GM23338 (cell line): ENCODE data around the gene STK4. TPM values are rescaled to one million over a fixed set of nuclear protein-coding genes. Genes with fewer than 3 reads are reported as not detected.

Experiments used
- ATAC-seq: fragments of 200-7000 bp; cut with Tn5 transposase; 3 replicates; pipeline ENCODE4 v1.9.1; 2020
- DNase-seq: peaks from one replicate; pipeline ENCODE4 v3.0.0-alpha.2; 2015; ENCODE audit warnings: low spot score
- H2AFZ ChIP-seq: fragments of 200-600 bp; sonication (generic); 2 replicates; pipeline ENCODE4 v1.8.0; 2016; ENCODE audit warnings: antibody characterized with exemption, mild to moderate bottlenecking, moderate library complexity
- H3F3A ChIP-seq: fragments of 200-600 bp; sonication (generic); replicated peaks from 2 replicates; pipeline ENCODE4 v1.8.0; 2017; ENCODE audit warnings: antibody characterized with exemption, mixed run types, low read depth
- H3K27ac ChIP-seq: fragments of 200-600 bp; sonication (generic); 2 replicates; pipeline ENCODE4 v1.6.1; 2016; ENCODE audit warnings: low read depth
- H3K27me3 ChIP-seq: fragments of 200-600 bp; sonication (generic); 2 replicates; pipeline ENCODE4 v1.8.0; 2016; ENCODE audit warnings: mild to moderate bottlenecking, mixed run types, moderate library complexity; ENCODE audit not compliant: insufficient read depth
- H3K36me3 ChIP-seq: fragments of 200-600 bp; sonication (generic); 2 replicates; pipeline ENCODE4 v1.8.0; 2016; ENCODE audit warnings: mild to moderate bottlenecking; ENCODE audit not compliant: insufficient read depth
- H3K4me1 ChIP-seq: fragments of 200-600 bp; sonication (generic); 2 replicates; pipeline ENCODE4 v1.8.0; 2016; ENCODE audit warnings: mild to moderate bottlenecking, moderate library complexity; ENCODE audit not compliant: insufficient read depth
- H3K4me2 ChIP-seq: fragments of 200-600 bp; sonication (generic); 2 replicates; pipeline ENCODE4 v1.7.1; 2017; ENCODE audit warnings: mixed run types
- H3K4me3 ChIP-seq: fragments of 200-600 bp; sonication (generic); 2 replicates; pipeline ENCODE4 v1.6.1; 2016; ENCODE audit warnings: mixed run types
- H3K79me2 ChIP-seq: fragments of 200-600 bp; sonication (generic); replicated peaks from 2 replicates; pipeline ENCODE4 v1.8.0; 2017; ENCODE audit warnings: mild to moderate bottlenecking; ENCODE audit not compliant: insufficient read depth
- H3K9me2 ChIP-seq: fragments of 200-600 bp; sonication (generic); 2 replicates; pipeline ENCODE4 v1.8.0; 2017; ENCODE audit not compliant: insufficient read depth
- H4K20me1 ChIP-seq: fragments of 200-600 bp; sonication (generic); replicated peaks from 2 replicates; pipeline ENCODE4 v1.8.0; 2017; ENCODE audit warnings: mild to moderate bottlenecking; ENCODE audit not compliant: insufficient read depth
- H3K27ac Mint-ChIP-seq: 2 replicates; pipeline ENCODE4 v1.8.0; 2020; ENCODE audit warnings: inconsistent platforms, mild to moderate bottlenecking, moderate library complexity, mixed read lengths
- H3K27me3 Mint-ChIP-seq: 3 replicates; pipeline ENCODE4 v1.8.0; 2022; ENCODE audit warnings: low read depth, mild to moderate bottlenecking, moderate library complexity, mixed read lengths, inconsistent platforms; ENCODE audit not compliant: insufficient read depth, poor library complexity
- H3K36me3 Mint-ChIP-seq: 3 replicates; pipeline ENCODE4 v1.8.0; 2021; ENCODE audit warnings: low read depth, mild to moderate bottlenecking, inconsistent platforms, moderate library complexity, mixed read lengths
- H3K4me1 Mint-ChIP-seq: 3 replicates; pipeline ENCODE4 v1.8.0; 2020; ENCODE audit warnings: mild to moderate bottlenecking, inconsistent platforms, mixed read lengths
- H3K4me3 Mint-ChIP-seq: 3 replicates; pipeline ENCODE4 v1.8.0; 2021; ENCODE audit warnings: moderate library complexity, mild to moderate bottlenecking, inconsistent platforms, mixed read lengths
- H3K9me3 Mint-ChIP-seq: 3 replicates; pipeline ENCODE4 v1.8.0; 2020; ENCODE audit warnings: moderate library complexity, mild to moderate bottlenecking, inconsistent platforms, mixed read lengths
- CREB1 ChIP-seq: fragments of 250-450 bp; sonication (Bioruptor Pico); IDR thresholded peaks from 2 replicates; pipeline ENCODE4 v1.5.0; 2020; ENCODE audit warnings: low read depth, mild to moderate bottlenecking, moderate library complexity
- CTCF ChIP-seq, 2 experiments: fragments of 200-600 bp in 1 of 2; sonication (generic) in 1 of 2; conservative IDR thresholded peaks; 2 replicates each; pipeline versions ENCODE4 v1.5.1 to v1.6.1; 2016 to 2017; ENCODE audit warnings: antibody characterized with exemption in 2 of 2, low read depth in 2 of 2, mild to moderate bottlenecking in 2 of 2, moderate library complexity in 1 of 2
- ETS1 ChIP-seq: IDR thresholded peaks from 2 replicates; pipeline ENCODE4 v1.6.1; 2016; ENCODE audit warnings: antibody characterized with exemption
- EZH2 ChIP-seq: fragments of 200-600 bp; sonication (generic); IDR thresholded peaks from one replicate; pipeline ENCODE4 v1.8.0; 2017; ENCODE audit warnings: antibody characterized with exemption, mild to moderate bottlenecking, low read depth; ENCODE audit not compliant: unreplicated experiment
- JUNB ChIP-seq: IDR thresholded peaks from one replicate; pipeline ENCODE4 v1.6.1; 2016; ENCODE audit warnings: antibody characterized with exemption; ENCODE audit not compliant: unreplicated experiment
- NANOG ChIP-seq: IDR thresholded peaks from 2 replicates; pipeline ENCODE4 v1.6.1; 2016; ENCODE audit warnings: antibody characterized with exemption, borderline replicate concordance
- POLR2AphosphoS5 ChIP-seq: IDR thresholded peaks from 2 replicates; pipeline ENCODE4 v1.6.1; 2016; ENCODE audit warnings: antibody characterized with exemption, low read depth
- REST ChIP-seq: IDR thresholded peaks from one replicate; pipeline ENCODE4 v1.6.1; 2018; ENCODE audit warnings: antibody characterized with exemption; ENCODE audit not compliant: unreplicated experiment
- ZNF331 ChIP-seq: fragments of 250-450 bp; sonication (Bioruptor Pico); IDR thresholded peaks from 2 replicates; pipeline ENCODE4 v1.5.0; 2020; ENCODE audit warnings: low read depth, mild to moderate bottlenecking, moderate library complexity
- ZNF462 ChIP-seq: fragments of 250-450 bp; sonication (Bioruptor Pico); IDR thresholded peaks from 2 replicates; pipeline ENCODE4 v1.5.0; 2020; ENCODE audit warnings: mild to moderate bottlenecking, moderate library complexity
- polyA plus RNA-seq: library from polyadenylated mRNA; unstranded; fragments of >200 nt; fragmentation: Nextera tagmentation; extraction: Ambion mirVana; gene quantifications from 2 replicates; pipeline ENCODE4 v1.2.1, GENCODE V29; 2016
- total RNA-seq: library from RNA; depleted of rRNA; stranded (reverse); fragments of >200 nt; shearing (Covaris generic); gene quantifications from 2 replicates; pipeline ENCODE4 v1.2.3, GENCODE V29; 2014

The STK4 gene
- total and polyA plus RNA-seq, 2 experiments from 2014 or later: 37.7 to 58.7 TPM

- TF ChIP-seq REST: no peak
- no peak for TF ChIP-seq CTCF (conservative IDR thresholded peaks at IDR 0.05; ENCODE audit: low read depth in 2 of 2)
- no peak for TF ChIP-seq NANOG
- no peak for TF ChIP-seq ETS1
- no peak for TF ChIP-seq POLR2AphosphoS5
Observed at GRCh38 chr20:45082468-45082867, 116.2 kb downstream of the STK4 start (continued).

GRCh38 chr20:45083127-45083526 lies 116.8 kb downstream of the STK4 start:
- DNase-seq: no peak
- ATAC-seq: no peak
- Histone ChIP-seq H3K9me2 (no peaks in the 10 kb centered on the region; the same call in 1 of the 2 replicates), H4K20me1 (no peaks in the 10 kb centered on the region), H3K27ac (no peak overlapping the region), H2AFZ (no peak overlapping the region), H3K36me3 (no peaks in the 10 kb centered on the region; the same call in none of the 2 replicates), H3K4me2 (no peak overlapping the region), H3K79me2 (no peaks in the 10 kb centered on the region), H3K27me3 (no peaks in the 10 kb centered on the region), H3K4me3 (no peak overlapping the region), H3F3A (no peaks in the 10 kb centered on the region), H3K4me1 (peaks cover 3% of the 10 kb centered on the region; the same call in 1 of the 2 replicates)
- TF ChIP-seq CREB1 (no peak), NANOG (no peak), JUNB (no peak), ZNF462 (CRISPR knock-in tag) (no peak), ZNF331 (CRISPR knock-in tag) (no peak), EZH2 (no peak)
- peaks cover 8% of the 10 kb centered on the region; the same call in 2 of the 3 replicates for H3K9me3 Mint-ChIP-seq
- peaks cover 37% of the 10 kb centered on the region for H3K36me3 Mint-ChIP-seq
- H3K27ac Mint-ChIP-seq: no peak overlapping the region
- no peak overlapping the region for H3K4me3 Mint-ChIP-seq
- H3K4me1 Mint-ChIP-seq: peaks cover 8% of the 10 kb centered on the region
- peaks cover 2% of the 10 kb centered on the region for H3K27me3 Mint-ChIP-seq
